CD4-positive, alpha-beta memory T cell (primary cell): ENCODE results near the gene CD2. TPM values are rescaled to one million over a fixed set of nuclear protein-coding genes. Genes with fewer than 3 reads are reported as not detected.

Source experiments
- CTCF ChIA-PET: fragments of 350-600 bp; sonication (Branson Sonifier 250); formaldehyde crosslinking; loops from one replicate; lab custom pipeline; 2021; ENCODE audit warnings: inconsistent platforms; ENCODE audit not compliant: partially characterized antibody; lab: Charles Lee
- POLR2A ChIA-PET: fragments of 350-600 bp; sonication (Branson Sonifier 250); formaldehyde crosslinking; loops from one replicate; lab custom pipeline; 2021; ENCODE audit not compliant: partially characterized antibody; lab: Charles Lee
- DNase-seq, 5 donors: peaks; one replicate each; pipeline versions ENCODE4 v3.0.0 to v3.0.0-alpha.2; 2020 to 2022; ENCODE audit warnings: mixed read lengths in 1 of 5
- H3K27ac ChIP-seq: one replicate; pipeline ENCODE4 v1.7.0; 2013; ENCODE audit warnings: low read depth, low read length
- H3K27me3 ChIP-seq: 2 replicates; pipeline ENCODE4 v1.7.0; 2013; ENCODE audit warnings: mild to moderate bottlenecking, low read length, moderate library complexity; ENCODE audit not compliant: insufficient read depth
- H3K36me3 ChIP-seq: 2 replicates; pipeline ENCODE4 v1.7.0; 2013; ENCODE audit warnings: mild to moderate bottlenecking, low read length, moderate library complexity; ENCODE audit not compliant: insufficient read depth
- H3K4me1 ChIP-seq: 2 replicates; pipeline ENCODE4 v1.7.0; 2013; ENCODE audit warnings: mild to moderate bottlenecking, low read length, moderate library complexity; ENCODE audit not compliant: insufficient read depth
- H3K4me3 ChIP-seq, 2 donors: one replicate each; pipeline ENCODE4 v1.7.0; 2013; ENCODE audit warnings: low read length in 2 of 2, mild to moderate bottlenecking in 1 of 2
- H3K9me3 ChIP-seq, 2 donors: one replicate each; pipeline ENCODE4 v1.7.0; 2013; ENCODE audit warnings: low read length in 2 of 2, control low read depth in 1 of 2; ENCODE audit not compliant: control insufficient read depth in 1 of 2
- H3K27ac Mint-ChIP-seq, 7 donors: one replicate each; pipeline ENCODE4 v1.8.0; 2020 to 2021; ENCODE audit warnings: mixed read lengths in 7 of 7, mild to moderate bottlenecking in 6 of 7, inconsistent platforms in 3 of 7, moderate library complexity in 3 of 7
- H3K27me3 Mint-ChIP-seq, 2 donors: one replicate each; pipeline ENCODE4 v1.8.0; 2020 to 2021; ENCODE audit warnings: mixed read lengths in 2 of 2
- H3K36me3 Mint-ChIP-seq, 2 donors: one replicate each; pipeline ENCODE4 v1.8.0; 2020 to 2021; ENCODE audit warnings: mixed read lengths in 2 of 2, inconsistent platforms in 1 of 2, mild to moderate bottlenecking in 1 of 2
- H3K4me1 Mint-ChIP-seq, 4 donors: one replicate each; pipeline ENCODE4 v1.8.0; 2020 to 2021; ENCODE audit warnings: mixed read lengths in 4 of 4, mild to moderate bottlenecking in 1 of 4
- H3K4me3 Mint-ChIP-seq, 8 donors: one replicate each; pipeline ENCODE4 v1.8.0; 2020 to 2021; ENCODE audit warnings: mixed read lengths in 8 of 8, mild to moderate bottlenecking in 7 of 8, moderate library complexity in 6 of 8, inconsistent platforms in 3 of 8
- H3K9me3 Mint-ChIP-seq, 8 donors: one replicate each; pipeline ENCODE4 v1.8.0; 2020 to 2021; ENCODE audit warnings: mixed read lengths in 8 of 8, mild to moderate bottlenecking in 5 of 8, inconsistent platforms in 3 of 8, moderate library complexity in 1 of 8
- intact Hi-C: fragments of 100-400 bp; cut with micrococcal nuclease; formaldehyde crosslinking; loops from one replicate; pipeline ENCODE4 v1.15.1; 2023
- polyA plus RNA-seq, 2 donors: library from polyadenylated mRNA; unstranded; fragments of 300-500 nt; fragmentation: Illumina TruSeq; gene quantifications; one replicate each; pipeline ENCODE4 v1.2.3, GENCODE V29; 2021
- total RNA-seq, 2 experiments: library from RNA; stranded (reverse); gene quantifications; one replicate each; pipeline ENCODE4 v1.2.3, GENCODE V29; 2021

The CD2 gene
- total and polyA plus RNA-seq, 4 experiments from 2014 or later: 305 to 471 (median 363) TPM

DNA sequence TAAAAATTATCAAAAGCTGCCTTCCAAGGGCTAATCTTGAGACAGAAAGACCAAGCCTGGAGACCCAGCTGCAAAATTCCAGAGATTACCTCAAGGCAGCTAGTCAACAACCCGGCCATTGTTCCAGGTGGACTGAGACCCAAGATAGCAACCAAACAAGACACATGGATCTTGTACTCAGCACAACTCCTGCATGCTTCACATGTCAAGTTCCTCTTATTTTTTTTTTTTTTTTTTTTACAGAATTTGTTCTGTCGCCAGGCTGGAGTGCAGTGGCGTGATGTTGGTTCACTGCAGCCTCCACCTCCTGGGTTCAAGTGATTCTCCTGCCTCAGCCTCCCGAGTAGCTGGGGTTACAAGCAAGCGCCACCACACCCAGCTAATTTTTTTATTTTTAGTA lies 40.1 kb downstream of the CD2 start:
- Mint-ChIP-seq H3K27ac (peak overlapping the region in 2 of 7 donors; percentile 36 to 72), H3K4me3 (no peak overlapping the region)
- H3K4me1 ChIP-seq: peaks cover 51% of the 10 kb centered on the region

GRCh38 chr1:116794804-116795481 lies 40.7 kb downstream of the CD2 start:
- Histone ChIP-seq H3K27me3 (no peaks in the 10 kb centered on the region), H3K36me3 (no peaks in the 10 kb centered on the region), H3K9me3 (no peaks in the 10 kb centered on the region), H3K27ac (no peak overlapping the region), H3K4me1 (peaks cover 57% of the 10 kb centered on the region), H3K4me3 (no peak overlapping the region)
- Mint-ChIP-seq H3K36me3 (no peaks in the 10 kb centered on the region), H3K27ac (peak overlapping the region in 2 of 7 donors; percentile 3 to 71), H3K4me3 (no peak overlapping the region), H3K4me1 (peaks cover 36 to 74% (median 58%) of the 10 kb centered on the region in 4 donors), H3K27me3 (no peaks in the 10 kb centered on the region), H3K9me3 (peaks cover 0 to 3% (median 0%) of the 10 kb centered on the region in 8 donors)
- ChIA-PET POLR2A (interaction anchor here (0.8 to 21.5 kb wide), 10 partner anchors 10 to 265 kb away, joined by 3 to 1208 read pairs (median 4); partner anchors contain the start of genes CD2 and TTF2), CTCF (interaction anchor here (0.8 to 4.4 kb wide), 10 partner anchors 9 to 57 kb away, joined by 3 to 17 read pairs (median 4); no protein-coding TSS in a partner anchor)
- intact Hi-C loops: no loop called here
- no peak for DNase-seq

More for the DNA sequence above, 40.1 kb downstream of the CD2 start:
- ChIA-PET CTCF (interaction anchor here (0.8 to 4.4 kb wide), 8 partner anchors 10 to 69 kb away, joined by 3 to 17 read pairs (median 4); no protein-coding TSS in a partner anchor), POLR2A (interaction anchor here (0.7 to 21.5 kb wide), 8 partner anchors 10 to 87 kb away, joined by 3 to 1208 read pairs (median 4); partner anchors contain the start of gene CD2)
- H3K36me3 ChIP-seq: no peaks in the 10 kb centered on the region
- DNase-seq: no peak
- no peaks in the 10 kb centered on the region for H3K36me3 Mint-ChIP-seq
- intact Hi-C loops: no loop called here
- H3K9me3 Mint-ChIP-seq: peaks cover 0 to 3% (median 0%) of the 10 kb centered on the region in 8 donors
- H3K4me1 Mint-ChIP-seq: peaks cover 35 to 73% (median 57%) of the 10 kb centered on the region in 4 donors
- H3K27me3 Mint-ChIP-seq: no peaks in the 10 kb centered on the region
- no peak overlapping the region for H3K4me3 ChIP-seq
- no peaks in the 10 kb centered on the region for H3K9me3 ChIP-seq
- no peaks in the 10 kb centered on the region for H3K27me3 ChIP-seq
- H3K27ac ChIP-seq: no peak overlapping the region

GRCh38 chr1:116795482-116795829 lies 41.2 kb downstream of the CD2 start:
- intact Hi-C loops: no loop called here
- CTCF ChIA-PET: interaction anchor here (0.9 to 3.0 kb wide), 6 partner anchors 11 to 57 kb away, joined by 3 to 13 read pairs (median 5); no protein-coding TSS in a partner anchor

DNA sequence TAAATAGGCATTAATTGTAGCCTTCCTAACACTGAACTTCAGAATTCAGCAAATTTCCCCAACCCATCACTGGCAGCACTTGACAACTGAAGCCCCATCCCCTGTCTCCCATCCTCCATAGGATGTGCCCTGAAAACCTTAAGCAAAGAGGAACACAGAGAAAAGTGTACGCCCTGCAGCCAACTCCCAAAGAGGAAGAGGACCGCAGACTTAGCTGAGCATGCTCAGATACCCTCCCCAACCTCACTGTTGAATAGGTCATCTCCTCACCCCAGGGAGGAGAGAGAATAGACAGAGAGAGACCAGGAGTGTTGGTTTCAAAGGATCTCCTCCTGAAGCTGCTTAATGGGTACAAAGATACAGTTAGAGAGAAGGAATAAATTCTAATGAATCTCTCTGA lies 50.5 kb downstream of the CD2 start:
- intact Hi-C loops: no loop called here
- H3K9me3 ChIP-seq: no peaks in the 10 kb centered on the region
- POLR2A ChIA-PET: interaction anchor here (1.3 to 21.5 kb wide), 6 partner anchors 9 to 255 kb away, joined by 4 to 1208 read pairs (median 146); partner anchors contain the start of genes CD2 and TTF2
- peak overlapping the region; percentile 80 for H3K27ac ChIP-seq
- peaks cover 0 to 9% (median 4%) of the 10 kb centered on the region in 8 donors for H3K9me3 Mint-ChIP-seq
- no peaks in the 10 kb centered on the region for H3K27me3 Mint-ChIP-seq
- H3K36me3 ChIP-seq: no peaks in the 10 kb centered on the region
- H3K4me1 Mint-ChIP-seq: peaks cover 80 to 99% (median 86%) of the 10 kb centered on the region in 4 donors
- peak overlapping the region; percentile 12 to 17 for H3K4me3 ChIP-seq
- peak overlapping the region; percentile 76 to 96 (median 85) for H3K4me3 Mint-ChIP-seq
- DNase-seq: no peak
- H3K27me3 ChIP-seq: no peaks in the 10 kb centered on the region
- peak overlapping the region; percentile 89 to 99 (median 98) for H3K27ac Mint-ChIP-seq
- CTCF ChIA-PET: interaction anchor here (1.0 to 13.0 kb wide), 8 partner anchors 10 to 66 kb away, joined by 3 to 276 read pairs (median 4); partner anchors contain the start of gene CD2
- H3K4me1 ChIP-seq: peaks cover 98% of the 10 kb centered on the region
- peaks cover 5 to 22% of the 10 kb centered on the region in 2 donors for H3K36me3 Mint-ChIP-seq

More at GRCh38 chr1:116795482-116795829, 41.2 kb downstream of the CD2 start:
- no peak overlapping the region for H3K27ac Mint-ChIP-seq
- peaks cover 0 to 3% (median 0%) of the 10 kb centered on the region in 8 donors for H3K9me3 Mint-ChIP-seq
- no peak overlapping the region for H3K4me3 Mint-ChIP-seq
- Histone ChIP-seq H3K4me3 (no peak overlapping the region), H3K27me3 (no peaks in the 10 kb centered on the region), H3K4me1 (peaks cover 62% of the 10 kb centered on the region), H3K36me3 (no peaks in the 10 kb centered on the region), H3K9me3 (no peaks in the 10 kb centered on the region), H3K27ac (no peak overlapping the region)
- H3K4me1 Mint-ChIP-seq: peaks cover 37 to 74% (median 57%) of the 10 kb centered on the region in 4 donors
- no peaks in the 10 kb centered on the region for H3K27me3 Mint-ChIP-seq
- POLR2A ChIA-PET: interaction anchor here (0.8 to 21.5 kb wide), 9 partner anchors 9 to 264 kb away, joined by 3 to 1208 read pairs (median 4); partner anchors contain the start of gene TTF2
- H3K36me3 Mint-ChIP-seq: peaks cover 0 to 2% of the 10 kb centered on the region in 2 donors
- DNase-seq: no peak

DNA sequence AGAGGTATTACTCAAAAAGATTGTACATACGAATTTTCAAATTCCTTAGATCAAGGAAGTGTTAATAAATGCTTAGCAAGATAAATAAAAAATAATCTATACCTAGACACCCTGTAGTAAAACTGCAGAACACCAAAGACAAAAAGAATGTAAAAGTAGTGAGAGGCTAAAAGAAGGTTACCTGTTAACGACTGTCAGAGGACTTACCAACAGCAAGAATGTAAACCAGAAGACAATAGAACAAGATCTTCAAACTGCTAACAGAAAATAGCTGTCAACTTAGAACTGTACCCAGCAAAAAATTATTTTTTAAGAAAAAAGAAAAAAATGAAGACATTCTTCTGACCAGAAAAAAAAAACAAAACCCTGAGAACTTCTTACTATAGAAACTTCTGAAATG lies 51.2 kb downstream of the CD2 start:
- Mint-ChIP-seq H3K27ac (peak overlapping the region; percentile 89 to 99 (median 98)), H3K27me3 (no peaks in the 10 kb centered on the region), H3K4me3 (peak overlapping the region; percentile 76 to 96 (median 85)), H3K4me1 (peaks cover 80 to 99% (median 87%) of the 10 kb centered on the region in 4 donors), H3K9me3 (peaks cover 0 to 9% (median 4%) of the 10 kb centered on the region in 8 donors), H3K36me3 (peaks cover 5 to 22% of the 10 kb centered on the region in 2 donors)
- H3K4me3 ChIP-seq: no peak overlapping the region
- POLR2A ChIA-PET: interaction anchor here (1.3 to 21.5 kb wide), 6 partner anchors 9 to 254 kb away, joined by 4 to 1208 read pairs (median 146); partner anchors contain the start of genes CD2 and TTF2
- CTCF ChIA-PET: interaction anchor here (2.5 to 13.0 kb wide), 3 partner anchors 11 to 51 kb away, joined by 8 to 276 read pairs (median 24); partner anchors contain the start of gene CD2
- peak overlapping the region; percentile 80 for H3K27ac ChIP-seq
- no peaks in the 10 kb centered on the region for H3K36me3 ChIP-seq
- intact Hi-C loops: no loop called here
- no peak for DNase-seq
- H3K9me3 ChIP-seq: no peaks in the 10 kb centered on the region
- peaks cover 98% of the 10 kb centered on the region for H3K4me1 ChIP-seq
- no peaks in the 10 kb centered on the region for H3K27me3 ChIP-seq

- intact Hi-C loops: no loop called here
- no peaks in the 10 kb centered on the region for H3K9me3 ChIP-seq
- H3K4me3 ChIP-seq: peak overlapping the region in 1 of 2 donors; percentile 29
- Mint-ChIP-seq H3K36me3 (peaks cover 8 to 25% of the 10 kb centered on the region in 2 donors), H3K4me3 (peak overlapping the region; percentile 67 to 96 (median 85)), H3K27ac (peak overlapping the region; percentile 89 to 99 (median 98)), H3K4me1 (peaks cover 78 to 97% (median 84%) of the 10 kb centered on the region in 4 donors), H3K27me3 (no peaks in the 10 kb centered on the region), H3K9me3 (peaks cover 0 to 10% (median 4%) of the 10 kb centered on the region in 8 donors)
- peak in 4 of 5 donors; percentile 57 to 79 (median 58) for DNase-seq
- POLR2A ChIA-PET: interaction anchor here (1.1 to 21.5 kb wide), 7 partner anchors 9 to 203 kb away, joined by 3 to 1208 read pairs (median 123); partner anchors contain the start of gene CD2
- peak overlapping the region; percentile 80 for H3K27ac ChIP-seq
- peaks cover 97% of the 10 kb centered on the region for H3K4me1 ChIP-seq
- H3K27me3 ChIP-seq: no peaks in the 10 kb centered on the region
- no peaks in the 10 kb centered on the region for H3K36me3 ChIP-seq
- CTCF ChIA-PET: interaction anchor here (1.5 to 13.0 kb wide), 6 partner anchors 10 to 68 kb away, joined by 3 to 276 read pairs (median 12); partner anchors contain the start of gene CD2
Measured at GRCh38 chr1:116806245-116806644, 52.0 kb downstream of the CD2 start.
